ENCODE measurements around the gene GALNTL6.

GRCh38 chr4:172867835-172868234 is 1054.6 kb downstream of the GALNTL6 start:
- TF ChIP-seq EZH2 (IDR thresholded peaks at IDR 0.05; ENCODE audit: insufficient read depth, low read length) (no peak), CTCF (IDR thresholded peaks at IDR 0.05; ENCODE audit: insufficient read depth, low read depth, low read length) (no peak)
